Memory B cell (primary cell): Measurements from ENCODE around the gene DENND1A.

Source experiments
- ATAC-seq: fragments of 150-1000 bp; cut with Tn5 transposase; 2 replicates; pipeline ENCODE4 v1.10.0; 2021; ENCODE audit warnings: low read depth, mild to moderate bottlenecking, moderate library complexity
- DNase-seq, 2 donors: peaks; one replicate each; pipeline ENCODE4 v3.0.0; 2022; ENCODE audit warnings: low spot score in 2 of 2
- H3K27ac Mint-ChIP-seq: one replicate; pipeline ENCODE4 v1.8.0; 2022; ENCODE audit warnings: mild to moderate bottlenecking, moderate library complexity, mixed read lengths
- H3K27me3 Mint-ChIP-seq: one replicate; pipeline ENCODE4 v1.8.0; 2022; ENCODE audit warnings: mixed read lengths
- H3K36me3 Mint-ChIP-seq: one replicate; pipeline ENCODE4 v1.8.0; 2022; ENCODE audit warnings: mild to moderate bottlenecking, mixed read lengths
- H3K4me1 Mint-ChIP-seq: one replicate; pipeline ENCODE4 v1.8.0; 2022; ENCODE audit warnings: mixed read lengths
- H3K4me3 Mint-ChIP-seq: one replicate; pipeline ENCODE4 v1.8.0; 2022; ENCODE audit warnings: mild to moderate bottlenecking, moderate library complexity, mixed read lengths
- H3K9me3 Mint-ChIP-seq: one replicate; pipeline ENCODE4 v1.8.0; 2022; ENCODE audit warnings: mixed read lengths

DENND1A gene

GRCh38 chr9:123609844-123610243, 320.1 kb downstream of the DENND1A start:
- peaks cover 32% of the 10 kb centered on the region for H3K4me1 Mint-ChIP-seq
- DNase-seq (no peak), ATAC-seq (no peak)
- no peaks in the 10 kb centered on the region for H3K9me3 Mint-ChIP-seq
- H3K27ac Mint-ChIP-seq = no peak overlapping the region
- H3K36me3 Mint-ChIP-seq = peaks cover 2% of the 10 kb centered on the region
- H3K4me3 Mint-ChIP-seq = no peak overlapping the region
- no peaks in the 10 kb centered on the region for H3K27me3 Mint-ChIP-seq

- H3K4me3 Mint-ChIP-seq = peak overlapping the region; percentile 65
- no peaks in the 10 kb centered on the region for H3K9me3 Mint-ChIP-seq
- ATAC-seq (peak; percentile 99), DNase-seq (peak; percentile 16 to 47)
- peaks cover 2% of the 10 kb centered on the region for H3K36me3 Mint-ChIP-seq
- no peaks in the 10 kb centered on the region for H3K27me3 Mint-ChIP-seq
- H3K27ac Mint-ChIP-seq = peak overlapping the region; percentile 74
- peaks cover 39% of the 10 kb centered on the region for H3K4me1 Mint-ChIP-seq
These were observed 321.8 kb downstream of the DENND1A start for GRCh38 chr9:123608104-123608503.

GRCh38 chr9:123607479-123607878, 322.4 kb downstream of the DENND1A start:
- H3K27me3 Mint-ChIP-seq = no peaks in the 10 kb centered on the region
- ATAC-seq (no peak), DNase-seq (no peak)
- peak overlapping the region; percentile 58 for H3K4me3 Mint-ChIP-seq
- H3K9me3 Mint-ChIP-seq = no peaks in the 10 kb centered on the region
- peaks cover 2% of the 10 kb centered on the region for H3K36me3 Mint-ChIP-seq
- H3K4me1 Mint-ChIP-seq = peaks cover 39% of the 10 kb centered on the region
- peak overlapping the region; percentile 74 for H3K27ac Mint-ChIP-seq

GRCh38 chr9:123606141-123606540, 323.8 kb downstream of the DENND1A start:
- ATAC-seq (no peak), DNase-seq (no peak)
- peaks cover 37% of the 10 kb centered on the region for H3K4me1 Mint-ChIP-seq
- H3K27me3 Mint-ChIP-seq = no peaks in the 10 kb centered on the region
- H3K36me3 Mint-ChIP-seq = peaks cover 4% of the 10 kb centered on the region
- no peak overlapping the region for H3K4me3 Mint-ChIP-seq
- H3K27ac Mint-ChIP-seq = no peak overlapping the region
- no peaks in the 10 kb centered on the region for H3K9me3 Mint-ChIP-seq

- H3K4me1 Mint-ChIP-seq = peaks cover 32% of the 10 kb centered on the region
- peaks cover 4% of the 10 kb centered on the region for H3K36me3 Mint-ChIP-seq
- DNase-seq (no peak), ATAC-seq (no peak)
- no peak overlapping the region for H3K27ac Mint-ChIP-seq
- no peak overlapping the region for H3K4me3 Mint-ChIP-seq
- no peaks in the 10 kb centered on the region for H3K27me3 Mint-ChIP-seq
- no peaks in the 10 kb centered on the region for H3K9me3 Mint-ChIP-seq
These were observed 324.6 kb downstream of the DENND1A start for GRCh38 chr9:123605286-123605685.

- Mint-ChIP-seq H3K27ac (no peak overlapping the region), H3K9me3 (no peaks in the 10 kb centered on the region), H3K4me3 (no peak overlapping the region), H3K36me3 (peaks cover 4% of the 10 kb centered on the region), H3K27me3 (no peaks in the 10 kb centered on the region), H3K4me1 (peaks cover 32% of the 10 kb centered on the region)
- no peak for ATAC-seq
- DNase-seq = no peak
These were observed 325.1 kb downstream of the DENND1A start for GRCh38 chr9:123604861-123605260.

GRCh38 chr9:123601828-123602227, 328.1 kb downstream of the DENND1A start:
- Mint-ChIP-seq H3K4me1 (peaks cover 17% of the 10 kb centered on the region), H3K9me3 (no peaks in the 10 kb centered on the region), H3K27ac (no peak overlapping the region), H3K27me3 (no peaks in the 10 kb centered on the region), H3K36me3 (peaks cover 4% of the 10 kb centered on the region), H3K4me3 (no peak overlapping the region)
- DNase-seq = no peak
- no peak for ATAC-seq

GRCh38 chr9:123599781-123600180, 330.1 kb downstream of the DENND1A start:
- H3K27me3 Mint-ChIP-seq = no peaks in the 10 kb centered on the region

GRCh38 chr9:123597876-123598556, 331.9 kb downstream of the DENND1A start:
- H3K36me3 Mint-ChIP-seq = peaks cover 10% of the 10 kb centered on the region
- H3K27ac Mint-ChIP-seq = no peak overlapping the region
- H3K27me3 Mint-ChIP-seq = no peaks in the 10 kb centered on the region
- H3K4me1 Mint-ChIP-seq = no peaks in the 10 kb centered on the region
- DNase-seq (no peak), ATAC-seq (no peak)
- no peak overlapping the region for H3K4me3 Mint-ChIP-seq
- H3K9me3 Mint-ChIP-seq = no peaks in the 10 kb centered on the region

More at GRCh38 chr9:123599781-123600180, 330.1 kb downstream of the DENND1A start:
- ATAC-seq = no peak
- H3K9me3 Mint-ChIP-seq = no peaks in the 10 kb centered on the region
- H3K4me3 Mint-ChIP-seq = no peak overlapping the region
- peaks cover 6% of the 10 kb centered on the region for H3K4me1 Mint-ChIP-seq
- H3K27ac Mint-ChIP-seq = no peak overlapping the region
- no peak for DNase-seq
- H3K36me3 Mint-ChIP-seq = peaks cover 4% of the 10 kb centered on the region

- DNase-seq = no peak
- H3K4me3 Mint-ChIP-seq = no peak overlapping the region
- H3K4me1 Mint-ChIP-seq = no peaks in the 10 kb centered on the region
- H3K36me3 Mint-ChIP-seq = peaks cover 10% of the 10 kb centered on the region
- H3K27me3 Mint-ChIP-seq = no peaks in the 10 kb centered on the region
- no peak overlapping the region for H3K27ac Mint-ChIP-seq
- no peak for ATAC-seq
- no peaks in the 10 kb centered on the region for H3K9me3 Mint-ChIP-seq
These were observed 332.9 kb downstream of the DENND1A start for GRCh38 chr9:123597048-123597447.

GRCh38 chr9:123591283-123591682, 338.6 kb downstream of the DENND1A start:
- no peak overlapping the region for H3K27ac Mint-ChIP-seq
- no peak overlapping the region for H3K4me3 Mint-ChIP-seq
- peaks cover 22% of the 10 kb centered on the region for H3K36me3 Mint-ChIP-seq
- peaks cover 7% of the 10 kb centered on the region for H3K9me3 Mint-ChIP-seq
- DNase-seq (no peak), ATAC-seq (no peak)
- no peaks in the 10 kb centered on the region for H3K4me1 Mint-ChIP-seq
- H3K27me3 Mint-ChIP-seq = no peaks in the 10 kb centered on the region

GRCh38 chr9:123590499-123590898, 339.4 kb downstream of the DENND1A start:
- Mint-ChIP-seq H3K27me3 (no peaks in the 10 kb centered on the region), H3K4me1 (no peaks in the 10 kb centered on the region), H3K9me3 (peaks cover 7% of the 10 kb centered on the region), H3K36me3 (peaks cover 20% of the 10 kb centered on the region), H3K27ac (no peak overlapping the region), H3K4me3 (no peak overlapping the region)
- DNase-seq = no peak
- no peak for ATAC-seq

- H3K9me3 Mint-ChIP-seq = peaks cover 7% of the 10 kb centered on the region
- no peak overlapping the region for H3K27ac Mint-ChIP-seq
- peaks cover 22% of the 10 kb centered on the region for H3K36me3 Mint-ChIP-seq
- H3K4me1 Mint-ChIP-seq = no peaks in the 10 kb centered on the region
- H3K4me3 Mint-ChIP-seq = no peak overlapping the region
- ATAC-seq (no peak), DNase-seq (no peak)
- no peaks in the 10 kb centered on the region for H3K27me3 Mint-ChIP-seq
These were observed 340.3 kb downstream of the DENND1A start for GRCh38 chr9:123589361-123590239.

GRCh38 chr9:123586275-123586674, 343.7 kb downstream of the DENND1A start:
- no peak for DNase-seq
- Mint-ChIP-seq H3K36me3 (peaks cover 29% of the 10 kb centered on the region), H3K4me3 (no peak overlapping the region), H3K27ac (no peak overlapping the region), H3K4me1 (no peaks in the 10 kb centered on the region), H3K27me3 (no peaks in the 10 kb centered on the region), H3K9me3 (peaks cover 7% of the 10 kb centered on the region)
- ATAC-seq = no peak
